Mesendoderm (in vitro differentiated cells): ENCODE measurements around the gene PAX5.

Experiments
- DNase-seq: peaks from one replicate; pipeline ENCODE4 v3.0.0; 2013
- H2AK5ac ChIP-seq: 2 replicates; pipeline ENCODE4 v1.6.1; 2013; ENCODE audit warnings: low read length, inconsistent platforms
- H2BK120ac ChIP-seq: 2 replicates; pipeline ENCODE4 v1.6.1; 2013; ENCODE audit warnings: low read depth, mild to moderate bottlenecking, low read length, moderate library complexity, mixed read lengths
- H2BK15ac ChIP-seq: replicated peaks from 2 replicates; pipeline ENCODE4 v1.6.1; 2013; ENCODE audit warnings: low read depth, mild to moderate bottlenecking, moderate library complexity
- H2BK5ac ChIP-seq: 2 replicates; pipeline ENCODE4 v1.6.1; 2013; ENCODE audit warnings: low read length, inconsistent platforms
- H3K18ac ChIP-seq: 2 replicates; pipeline ENCODE4 v1.6.1; 2013; ENCODE audit warnings: mild to moderate bottlenecking, low read length, mixed read lengths
- H3K23ac ChIP-seq: one replicate; pipeline ENCODE4 v1.6.1; 2013; ENCODE audit warnings: low read length
- H3K27ac ChIP-seq: 2 replicates; pipeline ENCODE4 v1.5.1; 2013; ENCODE audit warnings: low read depth, mild to moderate bottlenecking, inconsistent platforms, low read length, moderate library complexity
- H3K27me3 ChIP-seq: 2 replicates; pipeline ENCODE4 v1.6.1; 2013; ENCODE audit warnings: low read length, control low read depth, mild to moderate bottlenecking, inconsistent platforms; ENCODE audit not compliant: insufficient read depth, poor library complexity
- H3K36me3 ChIP-seq: 2 replicates; pipeline ENCODE4 v1.6.1; 2013; ENCODE audit warnings: low read length, inconsistent platforms; ENCODE audit not compliant: control insufficient read depth, insufficient read depth
- H3K4ac ChIP-seq: one replicate; pipeline ENCODE4 v1.6.1; 2013; ENCODE audit warnings: low read depth, mild to moderate bottlenecking, low read length, moderate library complexity
- H3K4me1 ChIP-seq: 2 replicates; pipeline ENCODE4 v1.6.1; 2013; ENCODE audit warnings: low read depth, low read length, inconsistent platforms; ENCODE audit not compliant: control insufficient read depth
- H3K4me2 ChIP-seq: 2 replicates; pipeline ENCODE4 v1.6.1; 2013; ENCODE audit warnings: low read length
- H3K4me3 ChIP-seq: 2 replicates; pipeline ENCODE4 v1.5.1; 2013; ENCODE audit warnings: mild to moderate bottlenecking, low read length
- H3K56ac ChIP-seq: one replicate; pipeline ENCODE4 v1.6.1; 2013; ENCODE audit warnings: low read length
- H3K79me1 ChIP-seq: 2 replicates; pipeline ENCODE4 v1.6.1; 2013; ENCODE audit warnings: low read length, inconsistent platforms
- H3K79me2 ChIP-seq: 2 replicates; pipeline ENCODE4 v1.6.1; 2013; ENCODE audit warnings: mild to moderate bottlenecking, low read length; ENCODE audit not compliant: control insufficient read depth, insufficient read depth
- H3K9ac ChIP-seq: 2 replicates; pipeline ENCODE4 v1.6.1; 2013; ENCODE audit warnings: low read length, inconsistent platforms
- H4K5ac ChIP-seq: one replicate; pipeline ENCODE4 v1.6.1; 2013; ENCODE audit warnings: low read length
- H4K8ac ChIP-seq: one replicate; pipeline ENCODE4 v1.6.1; 2013; ENCODE audit warnings: low read depth, mild to moderate bottlenecking, control low read depth, low read length, moderate library complexity
- WGBS: extraction: QIAGEN DNeasy Blood & Tissue Kit; methylation state at CpG from one replicate; pipeline ENCODE4 v1.1.7; 2013; ENCODE audit warnings: low lambda C conversion rate, missing lambda C conversion rate; ENCODE audit not compliant: insufficient coverage; ENCODE audit errors: extremely low coverage; 5-methylcytosine and 5-hydroxymethylcytosine counted together

The PAX5 gene

GRCh38 chr9:37033141-37033540, 927 bp downstream of the PAX5 start:
- Histone ChIP-seq H2BK120ac (no peak overlapping the region), H4K8ac (no peak overlapping the region), H4K5ac (no peak overlapping the region), H3K9ac (no peak overlapping the region), H3K79me1 (no peaks in the 10 kb centered on the region), H2BK5ac (no peak overlapping the region), H3K23ac (no peak overlapping the region), H2AK5ac (no peak overlapping the region), H3K27me3 (peaks cover 65% of the 10 kb centered on the region), H3K36me3 (no peaks in the 10 kb centered on the region), H3K18ac (no peak overlapping the region), H3K79me2 (no peaks in the 10 kb centered on the region), H3K4me3 (no peak overlapping the region), H3K4me1 (peaks cover 3% of the 10 kb centered on the region), H2BK15ac (no peak overlapping the region), H3K27ac (no peak overlapping the region), H3K4me2 (no peak overlapping the region), H3K56ac (no peak overlapping the region), H3K4ac (no peak overlapping the region)
- DNase-seq = no peak
- no CpG with 5 or more reads among the region's 6 CpGs for WGBS

GRCh38 chr9:37032713-37033112, 1.4 kb downstream of the PAX5 start:
- H3K36me3 ChIP-seq = no peaks in the 10 kb centered on the region
- H2BK15ac ChIP-seq = no peak overlapping the region
- H4K5ac ChIP-seq = no peak overlapping the region
- H3K79me2 ChIP-seq = no peaks in the 10 kb centered on the region
- no peak overlapping the region for H3K18ac ChIP-seq
- H2BK5ac ChIP-seq = no peak overlapping the region
- no peak overlapping the region for H3K23ac ChIP-seq
- H3K56ac ChIP-seq = no peak overlapping the region
- H2BK120ac ChIP-seq = no peak overlapping the region
- peaks cover 63% of the 10 kb centered on the region for H3K27me3 ChIP-seq
- H3K4ac ChIP-seq = no peak overlapping the region
- H2AK5ac ChIP-seq = no peak overlapping the region
- no peak overlapping the region for H3K4me3 ChIP-seq
- no peaks in the 10 kb centered on the region for H3K79me1 ChIP-seq
- H3K4me1 ChIP-seq = peaks cover 3% of the 10 kb centered on the region
- H3K4me2 ChIP-seq = no peak overlapping the region
- DNase-seq = no peak
- H3K9ac ChIP-seq = no peak overlapping the region
- H4K8ac ChIP-seq = no peak overlapping the region
- H3K27ac ChIP-seq = no peak overlapping the region
- no CpG with 5 or more reads among the region's 3 CpGs for WGBS

GRCh38 chr9:37031902-37032301, 2.2 kb downstream of the PAX5 start:
- H3K79me2 ChIP-seq = no peaks in the 10 kb centered on the region
- H2AK5ac ChIP-seq = no peak overlapping the region
- H3K18ac ChIP-seq = no peak overlapping the region
- H3K4me2 ChIP-seq = no peak overlapping the region
- H3K23ac ChIP-seq = no peak overlapping the region
- no peak overlapping the region for H3K27ac ChIP-seq
- H3K56ac ChIP-seq = no peak overlapping the region
- WGBS = no CpG with 5 or more reads among the region's 6 CpGs
- H2BK5ac ChIP-seq = no peak overlapping the region
- H3K9ac ChIP-seq = no peak overlapping the region
- peaks cover 2% of the 10 kb centered on the region for H3K4me1 ChIP-seq
- no peak overlapping the region for H2BK120ac ChIP-seq
- no peak overlapping the region for H3K4me3 ChIP-seq
- H4K8ac ChIP-seq = no peak overlapping the region
- no peak overlapping the region for H2BK15ac ChIP-seq
- DNase-seq = no peak
- H3K4ac ChIP-seq = no peak overlapping the region
- H3K79me1 ChIP-seq = no peaks in the 10 kb centered on the region
- H4K5ac ChIP-seq = no peak overlapping the region
- no peaks in the 10 kb centered on the region for H3K36me3 ChIP-seq
- peaks cover 68% of the 10 kb centered on the region for H3K27me3 ChIP-seq

- no peaks in the 10 kb centered on the region for H3K79me2 ChIP-seq
- peaks cover 2% of the 10 kb centered on the region for H3K4me1 ChIP-seq
- H4K8ac ChIP-seq = no peak overlapping the region
- H3K56ac ChIP-seq = no peak overlapping the region
- H3K4me3 ChIP-seq = no peak overlapping the region
- no peak overlapping the region for H3K23ac ChIP-seq
- WGBS = no CpG with 5 or more reads among the region's 4 CpGs
- DNase-seq = no peak
- no peaks in the 10 kb centered on the region for H3K36me3 ChIP-seq
- no peak overlapping the region for H3K18ac ChIP-seq
- no peak overlapping the region for H3K4ac ChIP-seq
- H3K4me2 ChIP-seq = no peak overlapping the region
- no peak overlapping the region for H4K5ac ChIP-seq
- no peak overlapping the region for H2AK5ac ChIP-seq
- no peak overlapping the region for H2BK15ac ChIP-seq
- no peak overlapping the region for H2BK120ac ChIP-seq
- H3K79me1 ChIP-seq = no peaks in the 10 kb centered on the region
- no peak overlapping the region for H3K9ac ChIP-seq
- no peak overlapping the region for H2BK5ac ChIP-seq
- H3K27ac ChIP-seq = no peak overlapping the region
- H3K27me3 ChIP-seq = peaks cover 74% of the 10 kb centered on the region
These were observed 3.0 kb downstream of the PAX5 start for GRCh38 chr9:37031081-37031480.

- H3K9ac ChIP-seq = no peak overlapping the region
- no peak overlapping the region for H2BK120ac ChIP-seq
- no peak overlapping the region for H3K4me3 ChIP-seq
- H2BK5ac ChIP-seq = no peak overlapping the region
- H2BK15ac ChIP-seq = no peak overlapping the region
- DNase-seq = peak; percentile 14
- no peak overlapping the region for H3K56ac ChIP-seq
- no peak overlapping the region for H2AK5ac ChIP-seq
- no peak overlapping the region for H3K4ac ChIP-seq
- H3K36me3 ChIP-seq = no peaks in the 10 kb centered on the region
- no peak overlapping the region for H4K8ac ChIP-seq
- H3K27me3 ChIP-seq = peaks cover 76% of the 10 kb centered on the region
- no peaks in the 10 kb centered on the region for H3K79me1 ChIP-seq
- no CpG with 5 or more reads among the region's 7 CpGs for WGBS
- H3K23ac ChIP-seq = no peak overlapping the region
- peaks cover 2% of the 10 kb centered on the region for H3K4me1 ChIP-seq
- no peak overlapping the region for H3K4me2 ChIP-seq
- H3K79me2 ChIP-seq = no peaks in the 10 kb centered on the region
- no peak overlapping the region for H4K5ac ChIP-seq
- H3K27ac ChIP-seq = no peak overlapping the region
- no peak overlapping the region for H3K18ac ChIP-seq
These were observed 3.5 kb downstream of the PAX5 start for GRCh38 chr9:37030611-37030939.

GRCh38 chr9:37029776-37030610, 4.1 kb downstream of the PAX5 start:
- Histone ChIP-seq H2BK120ac (no peak overlapping the region), H3K4ac (no peak overlapping the region), H3K27ac (no peak overlapping the region), H3K4me3 (no peak overlapping the region), H3K36me3 (no peaks in the 10 kb centered on the region), H2BK5ac (no peak overlapping the region), H4K8ac (no peak overlapping the region), H2BK15ac (no peak overlapping the region), H3K27me3 (peaks cover 82% of the 10 kb centered on the region), H2AK5ac (no peak overlapping the region), H3K56ac (no peak overlapping the region), H3K4me1 (peaks cover 2% of the 10 kb centered on the region), H3K18ac (no peak overlapping the region), H3K79me2 (no peaks in the 10 kb centered on the region), H3K4me2 (peak overlapping the region; percentile 39), H3K23ac (peak overlapping the region; percentile 29), H3K9ac (no peak overlapping the region), H3K79me1 (no peaks in the 10 kb centered on the region), H4K5ac (no peak overlapping the region)
- DNase-seq = peak; percentile 31
- no CpG with 5 or more reads among the region's 53 CpGs for WGBS
